SIG-M5 treated with dmso at 0.1 percent for 504 hours (cell line): ENCODE measurements around the gene ANKIB1.
A peak's percentile ranks its signal among the peaks of the same experiment; 100 is the strongest.
"Not testable (repeated sequence)": the region's sequence is repeated elsewhere in the genome, so short reads cannot be mapped to it uniquely, and the experiment has no call there.

Source experiments
- DNase-seq: peaks from one replicate; lab custom pipeline; 2025; ENCODE audit not compliant: unreplicated experiment; lab: John Stamatoyannopoulos, UW

The ANKIB1 gene

GRCh38 chr7:92400013-92400412 lies 154.2 kb downstream of the ANKIB1 start:
- no peak for DNase-seq

GRCh38 chr7:92402920-92403759 lies 157.4 kb downstream of the ANKIB1 start:
- no peak for DNase-seq

GRCh38 chr7:92403760-92404074 lies 157.9 kb downstream of the ANKIB1 start:
- DNase-seq = no peak

GRCh38 chr7:92404170-92404614 lies 158.4 kb downstream of the ANKIB1 start:
- peak; percentile 48 for DNase-seq

GRCh38 chr7:92409357-92409756 lies 163.6 kb downstream of the ANKIB1 start:
- no peak for DNase-seq

GRCh38 chr7:92410162-92410561 lies 164.4 kb downstream of the ANKIB1 start:
- DNase-seq = not testable (repeated sequence)

- no peak for DNase-seq
Measured at GRCh38 chr7:92412745-92413144, 167.0 kb downstream of the ANKIB1 start.

GRCh38 chr7:92413550-92413949 lies 167.8 kb downstream of the ANKIB1 start:
- DNase-seq = no peak

GRCh38 chr7:92415225-92415624 lies 169.5 kb downstream of the ANKIB1 start:
- DNase-seq = no peak

- DNase-seq = no peak
Measured at GRCh38 chr7:92417913-92418312, 172.1 kb downstream of the ANKIB1 start.

GRCh38 chr7:92421676-92422435 lies 176.1 kb downstream of the ANKIB1 start:
- no peak for DNase-seq

- DNase-seq = no peak
Measured at GRCh38 chr7:92422926-92423325, 177.2 kb downstream of the ANKIB1 start.

- no peak for DNase-seq
Measured at GRCh38 chr7:92423710-92424131, 177.9 kb downstream of the ANKIB1 start.

GRCh38 chr7:92425311-92425947 lies 179.7 kb downstream of the ANKIB1 start:
- no peak for DNase-seq

GRCh38 chr7:92427193-92427592 lies 181.4 kb downstream of the ANKIB1 start:
- DNase-seq = no peak

GRCh38 chr7:92432299-92432946 lies 186.6 kb downstream of the ANKIB1 start:
- peak; percentile 35 for DNase-seq

GRCh38 chr7:92433019-92433418 lies 187.2 kb downstream of the ANKIB1 start:
- no peak for DNase-seq

- no peak for DNase-seq
Measured at GRCh38 chr7:92435542-92435941, 189.8 kb downstream of the ANKIB1 start.

- DNase-seq = no peak
Measured at GRCh38 chr7:92436612-92437445, 191.1 kb downstream of the ANKIB1 start.

GRCh38 chr7:92437956-92438491 lies 192.2 kb downstream of the ANKIB1 start:
- no peak for DNase-seq
